Ramos (cell line): ENCODE results near the gene ZXDA.

Experiments used
- in situ Hi-C: fragments of 300-500 bp; cut with MboI; formaldehyde crosslinking; loops from one replicate; pipeline ENCODE4 v1.14.3; 2022; ENCODE audit warnings: low sequenced_read_pairs; ENCODE audit not compliant: unreplicated experiment

The ZXDA gene

GRCh38 chrX:57899906-57900305, 10.4 kb downstream of the ZXDA start:
- in situ Hi-C loops = loop anchor here (25.0 kb wide), 3 partner anchors 112 to 1163 kb away; partner anchors contain the start of genes NBDY and ZXDB

GRCh38 chrX:57899064-57899463, 11.2 kb downstream of the ZXDA start:
- in situ Hi-C loops = no loop called here

- in situ Hi-C loops = no loop called here
Observed at GRCh38 chrX:57871463-57871862, 38.8 kb downstream of the ZXDA start.
